ENCODE measurements around the gene C1orf50.
"Not testable (repeated sequence)": the region's sequence is repeated elsewhere in the genome, so short reads cannot be mapped to it uniquely, and the experiment has no call there.

The C1orf50 gene

GRCh38 chr1:42801832-42802473, 34.9 kb downstream of the C1orf50 start:
- no peak for DNase-seq (ENCODE audit: low read depth)

GRCh38 chr1:42806171-42806570, 39.1 kb downstream of the C1orf50 start:
- no peak for DNase-seq (ENCODE audit: low read depth)

GRCh38 chr1:42806593-42806992, 39.5 kb downstream of the C1orf50 start:
- DNase-seq (ENCODE audit: low read depth) = no peak

- DNase-seq (ENCODE audit: low read depth) = no peak
Observed at GRCh38 chr1:42807056-42807668, 40.1 kb downstream of the C1orf50 start.

- DNase-seq (ENCODE audit: low read depth) = not testable (repeated sequence)
Observed at GRCh38 chr1:42814815-42815214, 47.8 kb downstream of the C1orf50 start.

GRCh38 chr1:42815941-42816584, 49.0 kb downstream of the C1orf50 start:
- peak; percentile 26 for DNase-seq (ENCODE audit: low read depth)

GRCh38 chr1:42816585-42817439, 49.8 kb downstream of the C1orf50 start, which contains the start of the genes ERMAP and SVBP:
TSS of gene ERMAP (plus strand) at chr1:42817122. CDS start at chr1:42830449, 13,327 bp downstream.
TSS of gene SVBP (minus strand) at chr1:42817397. CDS start at chr1:42816544, 853 bp downstream.
- peak; percentile 62 for DNase-seq (ENCODE audit: low read depth)

GRCh38 chr1:42817440-42817767, 50.4 kb downstream of the C1orf50 start:
- DNase-seq (ENCODE audit: low read depth) = no peak

GRCh38 chr1:42817976-42818375, 50.9 kb downstream of the C1orf50 start:
- no peak for DNase-seq (ENCODE audit: low read depth)

GRCh38 chr1:42820813-42821212, 53.8 kb downstream of the C1orf50 start:
- DNase-seq (ENCODE audit: low read depth) = no peak

- no peak for DNase-seq (ENCODE audit: low read depth)
Observed at GRCh38 chr1:42821690-42822089, 54.6 kb downstream of the C1orf50 start.

GRCh38 chr1:42822800-42823392, 55.8 kb downstream of the C1orf50 start:
- DNase-seq (ENCODE audit: low read depth) = peak; percentile 36

GRCh38 chr1:42824481-42825035, 57.5 kb downstream of the C1orf50 start:
- no peak for DNase-seq (ENCODE audit: low read depth)

GRCh38 chr1:42825036-42825851, 58.2 kb downstream of the C1orf50 start:
- no peak for DNase-seq (ENCODE audit: low read depth)
